PFSK-1 (cell line): ENCODE measurements around the gene PLS3.

Experiments
- FOXP2 ChIP-seq: optimal IDR thresholded peaks from 2 replicates; pipeline ENCODE3; 2011; ENCODE audit warnings: borderline replicate concordance, control low read depth, inconsistent platforms; ENCODE audit not compliant: insufficient read depth; ENCODE audit errors: extremely low read length, extremely low read depth
- POLR2AphosphoS5 ChIP-seq: IDR thresholded peaks from 2 replicates; pipeline ENCODE4 v1.6.1; 2012; ENCODE audit warnings: low read depth, mild to moderate bottlenecking, control low read depth, low read length, moderate library complexity
- SIN3A ChIP-seq: IDR thresholded peaks from 2 replicates; pipeline ENCODE4 v1.6.1; 2012; ENCODE audit warnings: mild to moderate bottlenecking, low read length, moderate library complexity, borderline replicate concordance; ENCODE audit not compliant: insufficient read depth
- TAF1 ChIP-seq: IDR thresholded peaks from 2 replicates; pipeline ENCODE4 v1.6.1; 2012; ENCODE audit warnings: low read length, control low read depth, borderline replicate concordance; ENCODE audit not compliant: insufficient read depth
- TF ChIP-seq, protein P1 (sequence below), 2 experiments: IDR thresholded peaks; 2 replicates each; pipeline versions ENCODE4 v1.6.1 to v1.8.0; 2011 to 2012; ENCODE audit warnings: low read depth in 2 of 2, low read length in 2 of 2, control low read depth in 1 of 2, inconsistent platforms in 1 of 2, mild to moderate bottlenecking in 1 of 2, moderate library complexity in 1 of 2; ENCODE audit not compliant: insufficient read depth in 1 of 2

DNA sequence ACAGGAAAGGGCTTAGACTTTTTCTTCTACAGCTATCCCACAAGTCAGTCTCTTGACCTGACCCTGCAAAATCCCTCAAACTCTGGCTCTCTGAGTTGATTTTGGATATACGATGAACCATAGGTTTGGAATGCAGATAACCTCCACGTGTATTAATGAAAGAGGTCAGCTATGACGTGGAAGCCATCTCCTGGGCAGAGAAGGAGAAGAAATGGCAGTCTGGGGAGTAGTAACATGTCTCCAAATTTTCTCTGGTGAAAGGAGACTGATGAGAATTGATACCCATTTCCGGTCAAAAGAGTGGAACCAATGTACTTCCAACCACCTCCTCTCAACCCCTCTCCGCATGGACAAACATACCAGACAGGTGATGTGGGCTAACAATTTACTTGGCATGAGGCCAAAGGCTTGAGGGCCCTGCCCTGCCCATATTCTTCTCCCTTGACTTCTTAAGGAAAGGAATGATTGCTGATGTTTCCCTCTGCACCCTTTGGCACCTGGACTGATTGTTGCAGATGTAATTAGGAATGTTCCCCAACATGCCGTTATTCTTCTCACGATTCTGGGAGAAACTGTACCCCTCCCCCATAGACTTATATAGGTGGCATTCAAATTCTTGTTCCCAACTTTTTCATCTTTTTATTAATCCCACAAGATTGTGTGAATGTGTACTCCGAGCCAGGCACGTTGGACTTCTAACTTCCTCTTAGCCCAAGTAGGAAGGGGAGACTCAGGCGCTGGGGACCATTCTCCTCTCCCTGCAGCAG is 580 bp upstream of the PLS3 start:
- TF ChIP-seq SIN3A (no peak), POLR2AphosphoS5 (no peak), TAF1 (no peak), FOXP2 (no peak)
- TF ChIP-seq, protein P1, sequence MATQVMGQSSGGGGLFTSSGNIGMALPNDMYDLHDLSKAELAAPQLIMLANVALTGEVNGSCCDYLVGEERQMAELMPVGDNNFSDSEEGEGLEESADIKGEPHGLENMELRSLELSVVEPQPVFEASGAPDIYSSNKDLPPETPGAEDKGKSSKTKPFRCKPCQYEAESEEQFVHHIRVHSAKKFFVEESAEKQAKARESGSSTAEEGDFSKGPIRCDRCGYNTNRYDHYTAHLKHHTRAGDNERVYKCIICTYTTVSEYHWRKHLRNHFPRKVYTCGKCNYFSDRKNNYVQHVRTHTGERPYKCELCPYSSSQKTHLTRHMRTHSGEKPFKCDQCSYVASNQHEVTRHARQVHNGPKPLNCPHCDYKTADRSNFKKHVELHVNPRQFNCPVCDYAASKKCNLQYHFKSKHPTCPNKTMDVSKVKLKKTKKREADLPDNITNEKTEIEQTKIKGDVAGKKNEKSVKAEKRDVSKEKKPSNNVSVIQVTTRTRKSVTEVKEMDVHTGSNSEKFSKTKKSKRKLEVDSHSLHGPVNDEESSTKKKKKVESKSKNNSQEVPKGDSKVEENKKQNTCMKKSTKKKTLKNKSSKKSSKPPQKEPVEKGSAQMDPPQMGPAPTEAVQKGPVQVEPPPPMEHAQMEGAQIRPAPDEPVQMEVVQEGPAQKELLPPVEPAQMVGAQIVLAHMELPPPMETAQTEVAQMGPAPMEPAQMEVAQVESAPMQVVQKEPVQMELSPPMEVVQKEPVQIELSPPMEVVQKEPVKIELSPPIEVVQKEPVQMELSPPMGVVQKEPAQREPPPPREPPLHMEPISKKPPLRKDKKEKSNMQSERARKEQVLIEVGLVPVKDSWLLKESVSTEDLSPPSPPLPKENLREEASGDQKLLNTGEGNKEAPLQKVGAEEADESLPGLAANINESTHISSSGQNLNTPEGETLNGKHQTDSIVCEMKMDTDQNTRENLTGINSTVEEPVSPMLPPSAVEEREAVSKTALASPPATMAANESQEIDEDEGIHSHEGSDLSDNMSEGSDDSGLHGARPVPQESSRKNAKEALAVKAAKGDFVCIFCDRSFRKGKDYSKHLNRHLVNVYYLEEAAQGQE (IDR thresholded peaks at IDR 0.05; ENCODE audit: insufficient read depth in 1 of 2, low read depth in 2 of 2, low read length in 2 of 2) = no peak
